GM21526 (cell line): ENCODE measurements around the gene TLE3.
"Not testable (repeated sequence)": the region's sequence is repeated elsewhere in the genome, so short reads cannot be mapped to it uniquely, and the experiment has no call there.

Experiments
- ATAC-seq: cut with Tn5 transposase; IDR thresholded peaks from one replicate; pipeline ENCODE4 v1.9.1; 2021; ENCODE audit warnings: moderate library complexity; ENCODE audit not compliant: unreplicated experiment, low FRiP score

TLE3 gene

GRCh38 chr15:70127288-70127746, 29.6 kb upstream of the TLE3 start:
- no peak for ATAC-seq

GRCh38 chr15:70126362-70126761, 28.6 kb upstream of the TLE3 start:
- ATAC-seq, result no peak

- no peak for ATAC-seq
These were observed 27.9 kb upstream of the TLE3 start for GRCh38 chr15:70125605-70126004.

GRCh38 chr15:70121624-70122302, 24.0 kb upstream of the TLE3 start:
- no peak for ATAC-seq

- no peak for ATAC-seq
These were observed 23.4 kb upstream of the TLE3 start for GRCh38 chr15:70120958-70121623.

- no peak for ATAC-seq
These were observed 22.3 kb upstream of the TLE3 start for GRCh38 chr15:70119911-70120508.

- no peak for ATAC-seq
These were observed 20.9 kb upstream of the TLE3 start for GRCh38 chr15:70118599-70118998.

- ATAC-seq, result no peak
These were observed 18.6 kb upstream of the TLE3 start for GRCh38 chr15:70116317-70116716.

- no peak for ATAC-seq
These were observed 16.5 kb upstream of the TLE3 start for GRCh38 chr15:70114221-70114620.

- no peak for ATAC-seq
These were observed 15.6 kb upstream of the TLE3 start for GRCh38 chr15:70113304-70113700.

GRCh38 chr15:70112572-70113303, 15.0 kb upstream of the TLE3 start:
- ATAC-seq, result not testable (repeated sequence)

- ATAC-seq, result no peak
These were observed 14.3 kb upstream of the TLE3 start for GRCh38 chr15:70112074-70112395.

- ATAC-seq, result no peak
These were observed 13.7 kb upstream of the TLE3 start for GRCh38 chr15:70111203-70112073.

- ATAC-seq, result no peak
These were observed 12.3 kb upstream of the TLE3 start for GRCh38 chr15:70109978-70110377.

- ATAC-seq, result no peak
These were observed 11.8 kb upstream of the TLE3 start for GRCh38 chr15:70109531-70109930.

- ATAC-seq, result no peak
These were observed 6.3 kb upstream of the TLE3 start for GRCh38 chr15:70103880-70104626.

- ATAC-seq, result no peak
These were observed 5.1 kb upstream of the TLE3 start for GRCh38 chr15:70102827-70103226.

- no peak for ATAC-seq
These were observed 3.9 kb upstream of the TLE3 start for GRCh38 chr15:70101459-70102113.
